Activated CD4-positive, alpha-beta T cell treated with anti-CD3 and anti-CD28 coated beads for 24 hours (primary cell): Measurements from ENCODE around the gene MRPL44.

Experiments used
- DNase-seq, 2 donors: peaks; one replicate each; pipeline ENCODE4 v3.0.0-alpha.2; 2020; ENCODE audit warnings: low read depth in 2 of 2

MRPL44 gene

GRCh38 chr2:224009605-224010315 is 52.5 kb downstream of the MRPL44 start:
- no peak for DNase-seq

DNA sequence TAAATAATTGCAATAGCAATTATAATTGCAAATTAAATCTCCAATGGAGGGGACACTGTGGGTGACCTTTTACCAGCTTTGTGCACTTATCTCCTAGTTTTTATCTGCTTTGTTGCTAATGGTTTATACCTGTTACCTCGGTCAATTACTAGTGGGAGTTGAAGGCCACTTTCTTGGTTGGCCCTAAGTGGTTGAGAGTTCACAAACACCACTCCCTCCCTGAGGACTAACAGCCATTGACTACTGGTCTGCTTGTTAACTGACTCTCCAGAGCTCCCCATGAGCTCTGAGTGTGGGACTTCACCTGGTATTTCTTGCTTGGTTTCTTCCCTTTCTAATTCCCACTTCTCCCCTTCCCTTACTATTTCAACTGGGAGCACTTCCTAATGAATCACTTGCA is 54.6 kb downstream of the MRPL44 start:
- DNase-seq: no peak

- DNase-seq: no peak
Measured at GRCh38 chr2:224014336-224014735, 57.1 kb downstream of the MRPL44 start.

DNA sequence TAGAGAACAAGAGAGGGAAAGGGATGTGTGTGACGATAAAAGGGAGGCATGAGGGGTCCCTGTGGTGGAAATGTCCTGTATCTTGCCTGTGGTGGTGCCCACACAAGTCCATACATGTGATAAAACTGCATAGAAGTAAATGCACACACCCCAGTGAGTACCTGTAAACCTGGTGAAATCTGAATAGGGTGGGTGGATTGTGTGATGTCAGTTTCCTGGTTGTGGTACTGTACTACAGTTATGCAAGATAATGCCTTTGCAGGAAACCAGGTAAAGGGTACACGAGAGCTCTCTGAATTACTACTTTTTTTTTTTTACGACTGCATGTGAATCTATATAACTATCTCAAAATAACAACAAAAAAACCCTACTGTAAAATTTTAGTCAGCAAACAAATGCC is 59.7 kb downstream of the MRPL44 start:
- no peak for DNase-seq
